Loucy (cell line): Measurements from ENCODE around the gene EEFSEC.

Experiments used
- H2AFZ ChIP-seq: fragments of 200-600 bp; sonication (generic); 2 replicates; pipeline ENCODE4 v1.6.0; 2016; ENCODE audit warnings: antibody characterized with exemption, mild to moderate bottlenecking, low read length, moderate library complexity
- H3F3A ChIP-seq: fragments of 200-600 bp; 2 replicates; pipeline ENCODE4 v1.6.0; 2016; ENCODE audit warnings: antibody characterized with exemption, low read depth, mild to moderate bottlenecking
- H3K27me3 ChIP-seq: fragments of 200-600 bp; sonication (generic); 2 replicates; pipeline ENCODE4 v1.6.1; 2014; ENCODE audit warnings: low read length, mild to moderate bottlenecking; ENCODE audit not compliant: insufficient read depth, poor library complexity, severe bottlenecking
- H3K36me3 ChIP-seq: fragments of 200-600 bp; sonication (generic); 2 replicates; pipeline ENCODE4 v1.6.1; 2016; ENCODE audit warnings: low read length; ENCODE audit not compliant: insufficient read depth
- H3K4me1 ChIP-seq: fragments of 200-600 bp; sonication (generic); 2 replicates; pipeline ENCODE4 v1.5.1; 2014; ENCODE audit warnings: low read length, mild to moderate bottlenecking; ENCODE audit not compliant: insufficient read depth, poor library complexity, severe bottlenecking
- H3K4me2 ChIP-seq: fragments of 200-600 bp; sonication (generic); 2 replicates; pipeline ENCODE4 v1.6.0; 2014; ENCODE audit warnings: antibody characterized with exemption, low read length, low read depth, mild to moderate bottlenecking; ENCODE audit not compliant: poor library complexity, severe bottlenecking
- H3K4me3 ChIP-seq: fragments of 200-600 bp; sonication (generic); 2 replicates; pipeline ENCODE4 v1.5.1; 2014; ENCODE audit warnings: low read length, mild to moderate bottlenecking, mixed read lengths; ENCODE audit not compliant: poor library complexity, severe bottlenecking
- H3K79me2 ChIP-seq: fragments of 200-600 bp; sonication (generic); 2 replicates; pipeline ENCODE4 v1.6.1; 2014; ENCODE audit warnings: low read length; ENCODE audit not compliant: insufficient read depth
- H3K9ac ChIP-seq: fragments of 200-600 bp; sonication (generic); 2 replicates; pipeline ENCODE4 v1.6.0; 2014; ENCODE audit warnings: mild to moderate bottlenecking, low read depth, low read length, moderate library complexity; ENCODE audit not compliant: poor library complexity, severe bottlenecking
- H3K9me2 ChIP-seq: fragments of 200-600 bp; sonication (generic); replicated peaks from 2 replicates; pipeline ENCODE4 v1.6.1; 2016; ENCODE audit warnings: low read depth, low read length, mixed read lengths
- H3K9me3 ChIP-seq: fragments of 200-600 bp; sonication (generic); 2 replicates; pipeline ENCODE4 v1.6.1; 2014; ENCODE audit warnings: mild to moderate bottlenecking, antibody characterized with exemption, low read length, low read depth; ENCODE audit not compliant: insufficient read depth
- H4K20me1 ChIP-seq: fragments of 200-600 bp; sonication (generic); 2 replicates; pipeline ENCODE4 v1.6.0; 2014; ENCODE audit warnings: antibody characterized with exemption, low read length, mild to moderate bottlenecking; ENCODE audit not compliant: insufficient read depth, poor library complexity, severe bottlenecking
- CTCF ChIP-seq: fragments of 200-600 bp; sonication (generic); conservative IDR thresholded peaks from 2 replicates; pipeline ENCODE4 v1.5.1; 2014; ENCODE audit warnings: mild to moderate bottlenecking, antibody characterized with exemption, low read length
- EZH2phosphoT487 ChIP-seq: fragments of 200-600 bp; IDR thresholded peaks from 2 replicates; pipeline ENCODE4 v1.6.1; 2018; ENCODE audit warnings: antibody characterized with exemption, mild to moderate bottlenecking, moderate library complexity, borderline replicate concordance

The EEFSEC gene

DNA sequence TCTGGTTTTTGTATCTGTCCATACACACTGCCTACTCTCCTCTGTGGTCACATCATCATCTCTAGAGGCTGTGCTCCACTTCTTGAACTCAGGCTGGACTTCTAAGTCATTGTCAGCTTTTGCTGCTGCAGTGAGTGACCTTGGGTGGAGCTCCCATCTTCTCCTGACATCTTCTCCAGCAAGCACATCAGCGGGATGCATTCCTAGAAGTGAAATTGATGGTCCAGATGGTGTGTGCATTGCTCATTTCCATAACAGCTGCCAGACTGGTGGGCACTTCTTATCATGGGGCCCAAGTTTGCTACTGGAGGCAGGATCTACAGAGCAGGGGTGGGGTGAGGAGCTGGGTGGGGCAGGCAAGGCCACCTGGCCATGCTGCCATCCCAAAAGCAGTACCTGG is 203.5 kb downstream of the EEFSEC start:
- peaks cover 4% of the 10 kb centered on the region; the same call in 1 of the 2 replicates for H3K36me3 ChIP-seq
- H3K9ac ChIP-seq: no peak overlapping the region
- H3K79me2 ChIP-seq: no peaks in the 10 kb centered on the region
- no peaks in the 10 kb centered on the region for H3K9me3 ChIP-seq
- H3K9me2 ChIP-seq: no peaks in the 10 kb centered on the region
- no peak for TF ChIP-seq EZH2phosphoT487
- no peak for TF ChIP-seq CTCF
- H3K4me3 ChIP-seq: no peak overlapping the region
- H3K4me1 ChIP-seq: no peaks in the 10 kb centered on the region
- H4K20me1 ChIP-seq: no peaks in the 10 kb centered on the region
- no peak overlapping the region for H2AFZ ChIP-seq
- H3K4me2 ChIP-seq: no peak overlapping the region
- H3F3A ChIP-seq: no peaks in the 10 kb centered on the region
- H3K27me3 ChIP-seq: no peaks in the 10 kb centered on the region

DNA sequence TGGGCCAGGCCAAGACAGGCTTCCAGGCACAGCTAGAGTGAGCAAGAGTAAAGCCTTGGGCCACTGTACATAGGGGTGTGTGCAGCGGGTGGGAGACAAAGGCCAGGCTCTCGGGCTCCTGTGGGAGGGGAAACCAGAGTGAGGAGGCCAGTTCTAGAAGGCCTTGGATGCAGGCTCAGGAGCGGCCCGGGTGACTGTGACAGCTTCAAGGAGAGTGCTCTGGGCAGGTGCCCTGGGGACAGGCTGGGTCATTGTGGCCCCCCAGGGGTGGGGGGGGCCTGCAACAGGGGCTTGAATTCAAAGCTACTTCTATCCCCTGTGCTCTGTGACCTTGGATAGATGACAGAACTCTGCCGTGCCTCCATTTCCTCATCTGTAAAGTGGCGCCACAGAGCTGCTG is 204.3 kb downstream of the EEFSEC start:
- TF ChIP-seq CTCF: no peak
- TF ChIP-seq EZH2phosphoT487: no peak
- H3K9me3 ChIP-seq: no peaks in the 10 kb centered on the region

GRCh38 chr3:128358156-128358895 is 205.0 kb downstream of the EEFSEC start:
- Histone ChIP-seq H3K4me2 (no peak overlapping the region), H3K9me3 (no peaks in the 10 kb centered on the region), H2AFZ (no peak overlapping the region), H3K36me3 (peaks cover 10% of the 10 kb centered on the region; the same call in 1 of the 2 replicates), H3K27me3 (no peaks in the 10 kb centered on the region), H3F3A (no peaks in the 10 kb centered on the region), H3K79me2 (no peaks in the 10 kb centered on the region), H4K20me1 (no peaks in the 10 kb centered on the region), H3K9me2 (no peaks in the 10 kb centered on the region), H3K4me1 (no peaks in the 10 kb centered on the region), H3K9ac (no peak overlapping the region), H3K4me3 (no peak overlapping the region)
- no peak for TF ChIP-seq CTCF
- TF ChIP-seq EZH2phosphoT487: no peak

More for the DNA sequence above, 204.3 kb downstream of the EEFSEC start:
- no peak overlapping the region for H3K4me3 ChIP-seq
- peaks cover 6% of the 10 kb centered on the region; the same call in 1 of the 2 replicates for H3K36me3 ChIP-seq
- H3K9me2 ChIP-seq: no peaks in the 10 kb centered on the region
- no peak overlapping the region for H2AFZ ChIP-seq
- H3K79me2 ChIP-seq: no peaks in the 10 kb centered on the region
- H3F3A ChIP-seq: no peaks in the 10 kb centered on the region
- no peak overlapping the region for H3K9ac ChIP-seq
- H3K27me3 ChIP-seq: no peaks in the 10 kb centered on the region
- no peak overlapping the region for H3K4me2 ChIP-seq
- H3K4me1 ChIP-seq: no peaks in the 10 kb centered on the region
- no peaks in the 10 kb centered on the region for H4K20me1 ChIP-seq
